Measurements from ENCODE around the gene HYPK.
"Not testable (repeated sequence)": the region's sequence is repeated elsewhere in the genome, so short reads cannot be mapped to it uniquely, and the experiment has no call there.

DNA sequence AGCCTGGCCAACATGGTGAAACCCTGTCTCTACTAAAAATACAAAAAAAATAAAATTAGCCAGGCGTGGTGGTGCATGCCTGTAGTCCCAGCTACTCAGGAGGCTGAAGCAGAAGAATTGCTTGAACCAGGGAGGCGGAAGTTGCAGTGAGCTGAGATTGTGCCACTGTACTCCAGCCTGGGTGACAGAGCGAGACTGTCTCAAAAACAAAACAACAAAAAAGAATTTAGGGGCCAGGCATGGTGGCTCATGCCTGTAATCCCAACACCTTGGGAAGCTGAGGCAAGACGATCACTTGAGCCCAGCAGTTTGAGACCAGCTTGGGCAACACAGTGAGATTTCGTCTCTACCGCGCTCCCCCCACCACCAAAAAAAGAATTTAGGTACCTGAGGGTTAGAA is 2.3 kb downstream of the HYPK start:
- not testable (repeated sequence) for TF ChIP-seq CTCF (IDR thresholded peaks at IDR 0.05); ZFX (IDR thresholded peaks at IDR 0.05; ENCODE audit: borderline replicate concordance)
